PC-3 (cell line): ENCODE data around the gene CDA.

Source experiments
- EZH2 ChIP-seq: fragments of 300-600 bp; sonication (generic); IDR thresholded peaks from one replicate; pipeline ENCODE4 v1.6.1; 2017; ENCODE audit warnings: antibody characterized with exemption, mild to moderate bottlenecking, low read length; ENCODE audit not compliant: unreplicated experiment
- EZH2phosphoT487 ChIP-seq: fragments of 300-600 bp; sonication (generic); IDR thresholded peaks from 2 replicates; pipeline ENCODE4 v1.6.1; 2018; ENCODE audit warnings: mild to moderate bottlenecking, antibody characterized with exemption, low read length, borderline replicate concordance
- TF ChIP-seq, protein P1 (sequence below): fragments of 300-600 bp; sonication (generic); conservative IDR thresholded peaks from 2 replicates; pipeline ENCODE4 v1.5.1; 2017; ENCODE audit warnings: antibody characterized with exemption, low read depth, mild to moderate bottlenecking, low read length

DNA sequence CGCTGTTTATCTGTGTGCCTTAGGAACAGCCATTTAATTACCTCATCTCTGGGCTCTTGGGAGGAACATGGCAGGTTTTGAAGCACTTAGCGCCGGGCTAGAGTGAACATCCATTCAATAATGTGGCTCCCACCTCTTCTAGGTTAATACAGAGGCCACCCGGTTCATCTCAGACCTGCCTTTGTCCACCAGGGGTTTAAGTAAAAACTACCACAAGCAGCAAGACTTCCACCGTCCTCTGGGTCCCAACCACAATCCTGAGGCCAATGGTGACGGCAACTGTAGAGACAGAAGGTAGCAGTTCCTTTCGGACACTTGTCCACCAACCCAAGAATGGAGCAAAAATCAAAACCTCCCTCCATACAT, 73.2 kb downstream of the CDA start:
- TF ChIP-seq, protein P1, sequence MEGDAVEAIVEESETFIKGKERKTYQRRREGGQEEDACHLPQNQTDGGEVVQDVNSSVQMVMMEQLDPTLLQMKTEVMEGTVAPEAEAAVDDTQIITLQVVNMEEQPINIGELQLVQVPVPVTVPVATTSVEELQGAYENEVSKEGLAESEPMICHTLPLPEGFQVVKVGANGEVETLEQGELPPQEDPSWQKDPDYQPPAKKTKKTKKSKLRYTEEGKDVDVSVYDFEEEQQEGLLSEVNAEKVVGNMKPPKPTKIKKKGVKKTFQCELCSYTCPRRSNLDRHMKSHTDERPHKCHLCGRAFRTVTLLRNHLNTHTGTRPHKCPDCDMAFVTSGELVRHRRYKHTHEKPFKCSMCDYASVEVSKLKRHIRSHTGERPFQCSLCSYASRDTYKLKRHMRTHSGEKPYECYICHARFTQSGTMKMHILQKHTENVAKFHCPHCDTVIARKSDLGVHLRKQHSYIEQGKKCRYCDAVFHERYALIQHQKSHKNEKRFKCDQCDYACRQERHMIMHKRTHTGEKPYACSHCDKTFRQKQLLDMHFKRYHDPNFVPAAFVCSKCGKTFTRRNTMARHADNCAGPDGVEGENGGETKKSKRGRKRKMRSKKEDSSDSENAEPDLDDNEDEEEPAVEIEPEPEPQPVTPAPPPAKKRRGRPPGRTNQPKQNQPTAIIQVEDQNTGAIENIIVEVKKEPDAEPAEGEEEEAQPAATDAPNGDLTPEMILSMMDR = no peak
- TF ChIP-seq EZH2phosphoT487 = no peak
- no peak for TF ChIP-seq EZH2
